SK-N-SH (cell line): Measurements from ENCODE around the gene TSSK3.

Experiments
- CTCF ChIP-seq: fragments of 200-600 bp; sonication (generic); IDR thresholded peaks from 2 replicates; pipeline ENCODE4 v1.6.1; 2017; ENCODE audit warnings: antibody characterized with exemption, mild to moderate bottlenecking, moderate library complexity
- FOXM1 ChIP-seq: IDR thresholded peaks from 2 replicates; pipeline ENCODE4 v1.4.0; 2012; ENCODE audit warnings: low read depth, mild to moderate bottlenecking
- POLR2AphosphoS5 ChIP-seq: IDR thresholded peaks from 2 replicates; pipeline ENCODE4 v1.6.1; 2012; ENCODE audit warnings: low read depth, low read length
- RCOR1 ChIP-seq: fragments of 150-350 bp; IDR thresholded peaks from 2 replicates; pipeline ENCODE4 v1.6.1; 2017; ENCODE audit warnings: antibody characterized with exemption, low read length
- TAF1 ChIP-seq: IDR thresholded peaks from 2 replicates; pipeline ENCODE4 v1.6.1; 2012; ENCODE audit warnings: low read depth, mild to moderate bottlenecking, low read length, moderate library complexity, borderline replicate concordance
- TCF12 ChIP-seq: IDR thresholded peaks from 2 replicates; pipeline ENCODE4 v1.4.0; 2012
- USF2 ChIP-seq: fragments of 150-350 bp; IDR thresholded peaks from 2 replicates; pipeline ENCODE4 v1.6.1; 2017; ENCODE audit warnings: antibody characterized with exemption, low read length, low read depth, borderline replicate concordance
- YY1 ChIP-seq: IDR thresholded peaks from 2 replicates; pipeline ENCODE4 v1.4.0; 2012; ENCODE audit warnings: low read depth, mild to moderate bottlenecking
- ZBTB33 ChIP-seq: IDR thresholded peaks from 2 replicates; pipeline ENCODE4 v1.4.0; 2012; ENCODE audit warnings: low read depth, borderline replicate concordance

- TF ChIP-seq POLR2AphosphoS5 (no peak), USF2 (no peak), CTCF (no peak), TCF12 (no peak), YY1 (no peak), TAF1 (no peak), RCOR1 (no peak), FOXM1 (no peak), ZBTB33 (no peak)
Observed at GRCh38 chr1:32380057-32380456, 17.7 kb downstream of the TSSK3 start.
